ENCODE measurements around the gene DNAH17.

Gene DNAH17

GRCh38 chr17:78390241-78391050, 186.8 kb downstream of the DNAH17 start (continued):
- TF ChIP-seq KLF7 (tag by site-specific recombination; IDR thresholded peaks at IDR 0.05; ENCODE audit: borderline replicate concordance) (no peak), ZNF629 (tag by site-specific recombination; IDR thresholded peaks at IDR 0.05) (0 out of 2 replicates have a peak, but pooled peaks have one; percentile 27)

GRCh38 chr17:78387977-78388941, 188.9 kb downstream of the DNAH17 start:
- ChIA-PET POLR2A (no interaction called here), CTCF (interaction anchor here (0.6 to 1.9 kb wide), 3 partner anchors 27 to 440 kb away, joined by 3 to 5 read pairs (median 3); no protein-coding TSS in a partner anchor)
- peaks cover 3% of the 10 kb centered on the region for H3K4me1 ChIP-seq (ENCODE audit: control insufficient read depth, insufficient read depth, low read length)

DNA sequence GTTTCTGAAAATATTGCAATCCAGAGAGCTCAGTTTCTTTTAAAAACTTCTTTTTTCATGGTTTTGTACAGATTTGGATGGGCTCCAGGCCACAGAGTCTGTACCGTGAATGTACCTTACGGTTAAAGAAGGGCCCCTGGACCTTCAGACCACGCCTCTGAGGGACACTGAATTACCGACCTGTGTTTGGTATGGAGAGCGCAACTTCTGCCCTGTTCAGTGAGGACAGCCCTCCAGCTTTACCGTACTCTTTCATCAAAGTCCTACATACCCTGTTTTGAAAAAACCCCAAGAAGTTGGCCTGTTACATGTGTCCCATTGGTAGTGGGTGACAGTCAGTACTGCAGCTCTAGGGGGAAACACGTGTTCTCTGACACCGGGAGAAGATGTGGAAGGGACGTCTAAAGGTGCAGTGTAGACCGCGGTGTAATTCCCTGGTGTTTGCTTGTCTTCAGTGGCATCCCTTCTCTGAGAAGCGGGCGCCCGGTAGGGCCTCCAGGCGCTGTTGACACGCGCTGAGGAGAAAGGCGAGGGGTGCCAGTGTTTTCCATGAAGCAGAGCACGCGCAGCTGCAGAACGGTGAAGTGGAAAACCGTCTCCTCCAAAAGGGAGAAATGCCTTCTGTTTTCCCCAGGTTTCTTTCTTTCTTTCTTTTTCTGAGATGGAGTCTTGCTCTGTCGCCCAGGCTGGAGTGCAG, 192.6 kb downstream of the DNAH17 start:
- CTCF ChIA-PET, result interaction anchor here (0.6 to 1.3 kb wide), 5 partner anchors 20 to 162 kb away, joined by 3 to 6 read pairs (median 3); no protein-coding TSS in a partner anchor
- H3K4me1 ChIP-seq (ENCODE audit: control insufficient read depth, insufficient read depth, low read length), result peaks cover 9% of the 10 kb centered on the region

More at GRCh38 chr17:78387977-78388941, 188.9 kb downstream of the DNAH17 start:
- TF ChIP-seq ZNF664 (tag by site-specific recombination; IDR thresholded peaks at IDR 0.05), result no peak
- peak; percentile 49; the same call in 1 of the 2 replicates for TF ChIP-seq ZNF600 (tag by site-specific recombination; IDR thresholded peaks at IDR 0.05)
- TF ChIP-seq ZNF692 (tag by site-specific recombination; IDR thresholded peaks at IDR 0.05), result no peak
- no peaks in the 10 kb centered on the region for H3K9me3 ChIP-seq (ENCODE audit: control insufficient read depth, insufficient read depth, low read depth, low read length)
- H3K4me3 ChIP-seq (ENCODE audit: low read depth, low read length), result no peak overlapping the region
- 0 out of 2 replicates have a peak overlapping the region, but pooled peaks have one; percentile 4 for H3K27ac ChIP-seq (ENCODE audit: extremely low read depth, low read depth, low read length)
- H3K36me3 ChIP-seq (ENCODE audit: control insufficient read depth in 2 of 2, insufficient read depth in 1 of 2, low read length in 2 of 2), result peaks cover 13 to 42% of the 10 kb centered on the region in 2 experiments; a peak in 2 of 3 replicates

DNA sequence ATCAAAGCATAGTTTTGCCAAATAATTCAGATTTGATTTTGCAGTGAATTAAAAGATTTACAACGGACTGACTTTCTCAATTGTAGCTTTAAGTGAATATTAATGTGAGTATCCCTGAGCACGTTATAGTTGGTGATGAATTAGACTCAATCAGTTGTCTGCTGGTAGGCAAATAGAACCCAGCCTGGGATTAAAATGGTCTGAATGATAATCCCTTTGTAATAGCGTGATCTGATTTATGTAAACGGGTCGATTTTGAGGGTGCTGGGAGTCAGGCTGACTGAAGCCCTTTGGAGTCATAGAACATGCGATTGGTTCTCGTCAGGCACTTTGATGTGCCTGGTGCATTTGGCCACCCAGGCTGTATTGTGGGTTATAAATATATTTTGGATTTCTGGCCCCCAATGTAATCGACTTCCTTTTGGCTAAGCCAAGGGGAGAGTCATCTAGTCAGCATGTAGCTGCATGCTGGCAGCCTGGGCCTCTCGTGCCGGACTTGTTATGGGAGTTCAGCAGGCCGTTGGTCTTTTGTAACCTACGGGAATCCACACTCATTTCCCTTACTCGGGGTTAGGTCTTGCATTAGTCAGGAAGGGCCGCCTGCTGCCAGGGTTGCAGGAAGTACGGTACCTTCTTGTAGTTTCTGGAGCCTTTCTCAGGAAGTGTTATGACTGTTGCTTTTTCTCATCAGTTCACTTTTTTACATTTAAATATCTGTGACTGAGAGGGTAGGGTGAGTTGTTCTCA, 193.3 kb downstream of the DNAH17 start:
- Histone ChIP-seq H3K27ac (ENCODE audit: extremely low read depth, low read depth, low read length) (no peak overlapping the region), H3K4me3 (ENCODE audit: low read depth, low read length) (no peak overlapping the region), H3K36me3 (ENCODE audit: control insufficient read depth in 2 of 2, insufficient read depth in 1 of 2, low read length in 2 of 2) (peaks cover 16 to 25% of the 10 kb centered on the region in 2 experiments), H3K4me1 (ENCODE audit: control insufficient read depth, insufficient read depth, low read length) (peaks cover 9% of the 10 kb centered on the region), H3K9me3 (ENCODE audit: control insufficient read depth, insufficient read depth, low read depth, low read length) (no peaks in the 10 kb centered on the region)
- TF ChIP-seq BCL6B (tag by site-specific recombination; IDR thresholded peaks at IDR 0.05), result no peak
- peak; percentile 42; the same call in 1 of the 2 replicates for TF ChIP-seq ZNF600 (tag by site-specific recombination; IDR thresholded peaks at IDR 0.05)
- ChIA-PET CTCF (interaction anchor here (0.6 to 1.3 kb wide), 4 partner anchors 20 to 42 kb away, joined by 3 to 6 read pairs (median 4); no protein-coding TSS in a partner anchor), POLR2A (interaction anchor here (0.6 to 1.1 kb wide), 3 partner anchors 67 to 299 kb away, joined by 3 read pairs; no protein-coding TSS in a partner anchor)

More for the DNA sequence above, 192.6 kb downstream of the DNAH17 start:
- Histone ChIP-seq H3K27ac (ENCODE audit: extremely low read depth, low read depth, low read length) (no peak overlapping the region), H3K9me3 (ENCODE audit: control insufficient read depth, insufficient read depth, low read depth, low read length) (no peaks in the 10 kb centered on the region), H3K36me3 (ENCODE audit: control insufficient read depth in 2 of 2, insufficient read depth in 1 of 2, low read length in 2 of 2) (peaks cover 17 to 25% of the 10 kb centered on the region in 2 experiments), H3K4me3 (ENCODE audit: low read depth, low read length) (no peak overlapping the region)
- POLR2A ChIA-PET, result interaction anchor here (0.6 to 1.0 kb wide), 2 partner anchors 68 to 298 kb away, joined by 3 read pairs; no protein-coding TSS in a partner anchor
- TF ChIP-seq PBX3 (CRISPR knock-in tag; IDR thresholded peaks at IDR 0.05) (no peak), ZNF510 (tag by site-specific recombination; IDR thresholded peaks at IDR 0.05; ENCODE audit: insufficient replicate concordance) (no peak), ZNF544 (tag by site-specific recombination; IDR thresholded peaks at IDR 0.05) (no peak)

All from HEK293 (cell line).